Stimulated activated CD4-positive, alpha-beta T cell treated with anti-CD3 and anti-CD28 coated beads, Interleukin-4, amount 100 ng/mL, for 24 hours (primary cell): ENCODE results near the gene BEST2.
"Not testable (repeated sequence)": the region's sequence is repeated elsewhere in the genome, so short reads cannot be mapped to it uniquely, and the experiment has no call there.

Source experiments
- DNase-seq: peaks from one replicate; pipeline ENCODE4 v3.0.0-alpha.2; 2020

Gene BEST2

DNA sequence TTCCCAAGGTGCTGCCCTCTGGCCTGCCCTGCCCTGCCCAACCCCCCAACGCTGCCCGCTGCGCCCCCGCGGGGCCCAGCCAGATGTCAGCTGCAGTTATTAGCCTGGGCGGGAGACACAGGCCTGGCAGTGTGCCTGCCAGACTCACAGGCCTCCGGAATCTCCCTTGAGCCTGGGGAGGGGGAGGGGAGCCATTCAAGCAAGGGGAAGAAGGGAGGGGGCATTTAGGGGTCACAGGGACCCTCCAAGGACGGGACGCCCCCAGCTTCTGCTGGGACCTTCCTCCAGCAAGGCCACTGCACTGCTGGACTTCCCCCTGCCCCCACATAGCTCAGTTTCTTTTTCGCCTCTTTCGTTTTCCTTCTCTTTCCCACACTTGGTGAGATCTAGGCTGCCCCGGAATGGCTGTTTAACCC lies 37.1 kb downstream of the BEST2 start:
- DNase-seq, result peak; percentile 47

DNA sequence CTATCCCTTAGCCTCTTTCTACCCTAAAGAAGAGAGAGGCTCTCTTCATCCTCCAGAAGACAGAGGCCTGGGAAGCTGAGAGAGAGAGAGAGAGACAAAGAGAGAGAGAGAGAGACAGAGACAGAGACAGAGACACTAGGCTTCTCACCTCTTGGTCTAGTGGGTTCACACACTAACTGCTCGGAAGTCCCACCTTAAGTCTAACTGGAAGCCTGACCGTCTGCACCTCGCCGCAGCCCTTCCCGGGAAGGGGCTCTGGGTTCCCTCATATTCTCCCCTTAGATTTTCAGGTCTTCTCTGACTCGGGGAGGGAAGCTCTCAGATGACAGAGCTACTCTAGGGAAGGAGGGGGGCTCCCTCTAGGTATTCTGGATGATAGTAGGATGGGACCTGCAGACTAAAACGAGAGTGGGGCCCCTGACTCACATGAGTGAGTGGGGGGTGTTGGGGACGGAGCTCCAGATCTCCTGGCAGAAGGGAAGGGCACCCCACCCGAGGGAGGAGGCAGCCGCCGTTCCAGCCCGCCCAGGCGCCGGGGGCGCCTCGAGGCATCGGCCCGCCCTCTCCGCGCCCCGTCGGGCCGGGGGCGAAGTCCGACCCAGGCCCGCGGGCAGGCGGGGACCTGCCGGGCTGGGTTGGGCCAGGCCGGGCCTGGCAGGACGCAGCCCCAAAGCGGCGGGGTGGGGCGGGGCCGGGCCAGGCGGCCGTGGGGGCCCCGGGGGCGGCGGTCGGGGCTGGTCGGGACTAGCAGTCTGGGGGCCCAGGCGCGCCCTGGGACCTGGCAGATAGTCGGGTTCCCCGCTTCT lies 37.7 kb downstream of the BEST2 start:
- DNase-seq, result peak; percentile 53

- DNase-seq, result peak; percentile 91
Measured at GRCh38 chr19:12789904-12790619, 38.5 kb downstream of the BEST2 start.

GRCh38 chr19:12790628-12791344 lies 39.2 kb downstream of the BEST2 start:
- DNase-seq, result no peak

DNA sequence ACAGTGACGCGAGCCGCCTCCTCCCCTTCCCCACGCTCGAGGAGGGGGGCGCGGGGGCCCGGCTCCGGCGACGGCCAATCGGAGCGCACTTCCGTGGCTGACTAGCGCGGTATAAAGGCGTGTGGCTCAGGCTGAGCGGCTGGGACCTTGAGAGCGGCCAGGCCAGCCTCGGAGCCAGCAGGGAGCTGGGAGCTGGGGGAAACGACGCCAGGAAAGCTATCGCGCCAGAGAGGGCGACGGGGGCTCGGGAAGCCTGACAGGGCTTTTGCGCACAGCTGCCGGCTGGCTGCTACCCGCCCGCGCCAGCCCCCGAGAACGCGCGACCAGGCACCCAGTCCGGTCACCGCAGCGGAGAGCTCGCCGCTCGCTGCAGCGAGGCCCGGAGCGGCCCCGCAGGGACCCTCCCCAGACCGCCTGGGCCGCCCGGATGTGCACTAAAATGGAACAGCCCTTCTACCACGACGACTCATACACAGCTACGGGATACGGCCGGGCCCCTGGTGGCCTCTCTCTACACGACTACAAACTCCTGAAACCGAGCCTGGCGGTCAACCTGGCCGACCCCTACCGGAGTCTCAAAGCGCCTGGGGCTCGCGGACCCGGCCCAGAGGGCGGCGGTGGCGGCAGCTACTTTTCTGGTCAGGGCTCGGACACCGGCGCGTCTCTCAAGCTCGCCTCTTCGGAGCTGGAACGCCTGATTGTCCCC lies 39.9 kb downstream of the BEST2 start, which contains the start of gene JUNB:
Gene JUNB, plus strand, starts transcription at position 142 of the 706 bp plus-strand sequence. Its CDS starts 286 bp downstream, at position 428.
- peak; percentile 96 for DNase-seq

GRCh38 chr19:12792051-12792852 lies 40.7 kb downstream of the BEST2 start:
- DNase-seq, result peak; percentile 79

- DNase-seq, result no peak
Measured at GRCh38 chr19:12792853-12793289, 41.3 kb downstream of the BEST2 start.

GRCh38 chr19:12793290-12794195 lies 42.0 kb downstream of the BEST2 start:
- DNase-seq, result peak; percentile 91

DNA sequence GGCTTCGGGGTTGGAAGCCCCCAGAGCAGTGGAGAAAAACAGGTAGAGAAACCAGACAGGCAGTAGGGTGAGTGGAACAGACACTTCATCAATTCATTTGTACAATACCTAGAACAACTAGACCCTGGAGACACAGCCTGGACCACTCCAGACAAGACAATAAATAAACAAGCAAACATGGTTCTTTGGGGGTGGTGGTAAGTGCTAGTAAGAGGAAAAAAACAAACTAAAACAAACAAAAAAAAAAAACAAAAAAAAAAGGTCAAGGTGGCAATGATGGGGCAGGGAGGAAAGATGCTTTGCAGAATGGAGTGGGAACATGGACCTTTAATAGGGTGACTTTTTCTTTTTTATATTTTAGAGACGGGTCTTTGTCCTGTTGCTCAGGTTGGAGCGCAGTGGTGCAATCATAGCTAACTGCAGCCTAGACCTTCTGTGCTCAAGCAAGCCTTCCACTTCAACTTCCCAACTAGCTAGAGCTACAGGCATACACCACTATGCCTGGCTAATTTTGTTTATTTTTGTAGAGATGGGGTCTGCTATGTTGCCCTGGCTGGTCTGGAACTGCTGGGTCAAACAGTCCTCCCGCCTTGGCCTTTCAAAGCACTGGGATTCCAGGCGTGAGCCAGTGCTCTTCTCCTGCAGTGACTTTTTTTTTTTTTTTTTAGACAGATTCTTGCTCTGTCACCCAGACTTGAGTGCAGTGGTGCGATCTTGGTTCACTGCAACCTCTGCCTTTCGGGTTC lies 42.8 kb downstream of the BEST2 start:
- DNase-seq, result no peak

DNA sequence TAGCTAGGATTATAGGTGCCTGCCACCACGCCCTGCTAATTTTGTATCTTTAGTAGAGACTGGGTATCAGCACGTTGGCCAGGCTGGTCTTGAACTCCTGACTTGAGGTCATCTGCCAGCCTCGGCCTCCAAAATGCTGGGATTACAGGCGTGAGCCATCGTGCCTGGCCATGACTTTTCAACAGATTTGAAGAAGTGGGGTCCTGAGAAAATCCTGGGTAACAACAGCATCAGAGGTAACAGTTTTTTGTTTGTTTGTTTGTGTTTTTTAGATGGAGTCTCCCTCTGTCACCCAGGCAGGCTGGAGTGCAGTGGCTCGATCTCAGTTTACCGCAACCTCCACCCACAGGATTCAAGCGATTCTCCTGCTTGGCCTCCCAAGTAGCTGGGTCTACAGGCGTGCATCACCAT lies 43.4 kb downstream of the BEST2 start:
- no peak for DNase-seq

DNA sequence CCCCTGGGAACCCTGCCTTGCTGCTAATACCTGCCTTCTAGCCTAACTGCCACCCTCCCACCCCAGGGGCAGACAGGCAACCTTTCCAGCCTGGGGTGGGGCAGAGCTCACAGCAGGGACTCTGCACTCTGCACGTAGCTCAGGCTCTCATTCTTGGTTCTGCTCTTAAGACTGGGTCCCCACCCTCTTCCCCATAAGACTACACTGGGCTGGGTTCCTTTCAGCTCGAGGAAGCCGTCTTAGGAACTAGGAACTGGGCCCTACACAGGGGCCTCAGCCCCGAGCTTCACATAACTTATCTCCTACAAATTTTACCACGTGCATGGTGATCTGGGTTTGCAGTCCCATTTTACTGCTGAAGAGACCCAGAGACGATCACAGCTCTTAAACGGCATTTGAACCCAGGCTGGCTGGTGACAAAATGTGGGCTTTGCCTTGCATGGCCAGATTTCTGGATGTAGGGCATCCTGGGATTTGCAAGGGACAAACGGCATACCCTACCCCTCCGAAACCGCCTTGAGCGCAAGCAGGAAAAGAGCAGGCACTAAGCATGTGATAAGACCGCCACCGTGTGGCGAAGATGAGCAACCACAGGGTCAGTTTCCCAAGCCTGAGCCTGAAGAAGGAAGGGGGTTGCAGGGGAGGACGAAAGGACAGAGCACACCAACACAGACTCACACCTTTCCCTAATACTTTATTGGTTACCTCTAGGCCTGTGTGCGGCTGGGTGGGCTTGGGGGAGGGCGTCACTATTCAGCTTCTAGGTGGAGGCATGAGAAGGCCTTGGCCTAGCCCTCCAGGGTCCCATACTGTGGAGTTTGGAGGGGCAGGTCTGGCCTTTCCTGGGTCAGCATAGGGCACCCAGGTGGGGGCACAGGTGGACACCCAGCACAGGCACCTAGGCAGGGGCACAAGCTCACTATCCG lies 44.8 kb downstream of the BEST2 start:
- peak; percentile 80 for DNase-seq

DNA sequence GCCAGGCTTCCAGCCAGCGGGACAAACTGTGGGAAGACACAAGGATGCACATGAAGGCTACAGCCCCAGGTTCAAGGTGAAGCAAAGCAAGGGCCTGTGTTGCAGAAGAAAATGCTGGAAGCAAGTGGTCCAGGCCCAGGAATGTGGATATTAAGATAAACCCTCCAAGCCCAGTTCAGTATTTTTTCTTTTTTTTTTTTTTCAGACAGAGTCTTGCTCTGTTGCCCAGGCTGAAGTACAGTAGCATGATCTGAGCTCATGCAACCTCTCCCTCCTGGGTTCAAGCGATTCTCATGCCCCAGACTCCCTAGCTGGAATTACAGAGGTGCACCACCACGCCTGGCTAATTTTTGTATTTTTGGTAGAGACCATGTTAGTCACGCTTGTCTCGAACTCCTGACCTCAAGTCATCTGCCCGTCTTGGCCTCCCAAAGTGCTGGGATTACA lies 45.6 kb downstream of the BEST2 start:
- DNase-seq, result no peak

DNA sequence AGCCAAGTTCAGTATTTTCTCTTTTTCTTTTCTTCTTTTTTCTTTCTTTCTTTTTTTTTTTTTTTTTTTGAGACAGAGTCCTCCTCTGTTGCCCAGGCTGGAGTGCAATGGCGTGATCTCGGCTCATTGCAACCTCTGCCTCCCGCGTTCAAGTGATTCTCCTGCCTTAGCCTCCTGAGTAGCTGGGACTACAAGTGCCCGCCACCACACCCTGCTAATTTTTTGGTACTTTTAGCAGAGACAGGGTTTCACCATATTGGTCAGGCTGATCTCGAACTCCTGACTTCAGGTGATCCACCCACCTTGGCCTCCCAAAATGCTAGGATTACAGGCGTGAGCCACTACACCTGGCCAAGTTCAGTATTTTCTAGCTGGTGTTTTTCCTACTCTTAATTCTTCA lies 46.0 kb downstream of the BEST2 start:
- not testable (repeated sequence) for DNase-seq

GRCh38 chr19:12799742-12800465 lies 48.3 kb downstream of the BEST2 start:
- DNase-seq, result no peak

- no peak for DNase-seq
Measured at GRCh38 chr19:12800466-12800770, 48.8 kb downstream of the BEST2 start.

DNA sequence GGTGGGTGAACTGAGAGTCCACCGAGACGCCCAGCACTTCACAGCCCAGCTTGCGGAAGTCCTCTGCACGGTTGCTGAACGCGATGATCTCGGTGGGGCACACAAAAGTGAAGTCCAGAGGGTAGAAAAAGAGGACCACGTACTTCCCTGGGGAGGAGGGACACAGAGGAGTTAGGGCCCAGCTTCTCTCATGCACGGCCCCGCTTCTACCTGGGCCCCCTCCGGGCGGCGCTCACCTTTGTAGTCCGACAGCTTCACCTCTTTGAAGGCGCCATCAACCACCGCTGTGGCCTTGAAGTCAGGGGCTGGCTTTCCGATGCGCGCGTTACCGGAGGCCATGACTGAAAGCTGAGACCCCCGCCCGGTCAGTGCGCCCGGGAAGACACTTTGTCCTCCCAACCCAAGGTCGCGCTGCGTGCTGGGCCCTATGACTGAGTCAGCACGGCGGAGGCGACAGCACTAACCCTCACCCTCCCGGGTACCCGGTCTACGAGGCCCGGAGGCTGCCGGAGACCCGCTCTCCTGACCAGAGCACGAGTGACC lies 49.4 kb downstream of the BEST2 start:
- peak; percentile 31 for DNase-seq

DNA sequence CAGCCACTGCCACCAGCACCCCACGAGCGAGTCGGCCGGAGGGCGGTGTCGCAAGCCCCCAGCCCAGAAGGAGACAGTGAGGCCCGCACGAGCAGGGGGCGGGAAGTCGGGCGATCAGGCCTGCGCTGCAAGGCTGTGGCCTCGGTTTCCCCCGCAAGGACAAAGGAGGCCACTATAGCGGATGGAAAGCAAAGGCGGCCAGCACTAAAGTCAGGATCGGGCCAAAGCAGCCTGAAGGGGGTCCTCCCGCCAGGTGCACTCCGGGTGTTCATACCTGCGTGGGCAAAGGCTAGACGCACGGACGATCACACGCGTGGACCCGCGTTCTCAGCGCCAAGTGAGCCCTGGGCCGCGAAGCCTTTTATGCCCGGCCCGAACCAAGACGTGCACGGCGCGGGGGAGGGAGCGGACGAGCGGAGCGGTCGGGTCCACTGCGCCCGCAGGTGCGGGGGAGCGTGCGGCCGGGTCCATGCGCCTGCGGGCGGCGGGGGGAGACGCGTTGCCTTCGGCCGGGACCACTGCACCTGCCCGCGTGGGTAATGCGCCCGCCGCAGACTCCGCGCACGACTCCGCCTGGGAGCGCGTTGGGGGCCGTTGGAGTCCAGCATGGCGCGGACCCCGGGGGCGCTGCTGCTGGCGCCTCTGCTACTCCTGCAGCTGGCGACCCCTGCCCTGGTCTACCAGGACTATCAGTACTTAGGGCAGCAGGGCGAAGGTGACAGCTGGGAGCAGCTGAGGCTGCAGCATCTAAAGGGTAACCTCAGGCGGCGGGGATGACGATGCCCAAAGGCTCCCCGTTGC lies 50.1 kb downstream of the BEST2 start, which contains the start of the genes PRDX2 and THSD8:
Gene PRDX2, minus strand, starts transcription at position 335 of the 801 bp plus-strand sequence. CDS start 539 bp downstream, outside the sequence.
Gene THSD8, plus strand, starts transcription at position 604 of the 801 bp plus-strand sequence. Its CDS starts 3 bp downstream, at position 607.
- peak; percentile 78 for DNase-seq
